ENCODE measurements around the gene OTUD5.

Gene OTUD5

DNA sequence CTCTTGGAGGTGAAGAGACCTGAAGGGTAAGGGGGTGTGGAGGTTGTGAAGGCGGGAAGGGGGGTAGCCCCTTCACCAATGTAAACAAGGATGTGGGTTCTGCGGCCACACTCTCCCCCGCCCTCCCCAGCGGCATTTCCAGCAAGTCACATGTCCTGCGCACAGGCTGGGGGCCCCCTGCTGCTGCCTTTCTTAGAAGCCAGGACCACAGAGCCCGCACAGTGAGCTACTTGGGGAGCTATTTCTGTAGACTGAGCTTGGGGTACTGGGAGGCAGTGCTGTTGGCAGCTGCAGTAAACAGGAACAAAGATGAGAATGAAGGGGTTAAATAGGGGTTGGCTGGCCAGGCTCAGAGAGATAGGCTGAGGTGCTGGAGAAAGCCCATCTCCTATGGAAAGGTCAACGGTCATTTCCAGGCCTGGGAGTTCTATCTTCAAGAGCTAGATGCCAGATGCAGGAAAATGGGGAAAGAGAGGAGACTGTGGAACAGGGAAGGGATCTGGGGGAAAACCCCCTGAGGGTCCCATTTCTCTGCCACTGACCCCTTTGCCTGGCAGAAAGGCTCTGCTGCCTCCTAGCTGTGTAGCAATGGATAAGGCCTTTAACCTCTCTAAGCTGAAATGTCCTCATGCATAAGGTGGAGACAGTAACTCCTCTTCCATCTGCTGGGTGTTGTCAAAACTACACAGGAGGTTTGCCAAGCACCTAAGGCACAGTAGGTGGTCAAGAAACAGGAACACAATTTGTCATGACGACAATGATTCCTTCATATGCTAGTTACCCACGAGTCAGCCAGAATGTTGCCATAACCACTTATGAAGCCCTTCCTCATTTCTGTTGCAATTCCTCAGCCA lies 20.1 kb downstream of the OTUD5 start:
- peak; percentile 48 for DNase-seq (ENCODE audit: low spot score)

DNA sequence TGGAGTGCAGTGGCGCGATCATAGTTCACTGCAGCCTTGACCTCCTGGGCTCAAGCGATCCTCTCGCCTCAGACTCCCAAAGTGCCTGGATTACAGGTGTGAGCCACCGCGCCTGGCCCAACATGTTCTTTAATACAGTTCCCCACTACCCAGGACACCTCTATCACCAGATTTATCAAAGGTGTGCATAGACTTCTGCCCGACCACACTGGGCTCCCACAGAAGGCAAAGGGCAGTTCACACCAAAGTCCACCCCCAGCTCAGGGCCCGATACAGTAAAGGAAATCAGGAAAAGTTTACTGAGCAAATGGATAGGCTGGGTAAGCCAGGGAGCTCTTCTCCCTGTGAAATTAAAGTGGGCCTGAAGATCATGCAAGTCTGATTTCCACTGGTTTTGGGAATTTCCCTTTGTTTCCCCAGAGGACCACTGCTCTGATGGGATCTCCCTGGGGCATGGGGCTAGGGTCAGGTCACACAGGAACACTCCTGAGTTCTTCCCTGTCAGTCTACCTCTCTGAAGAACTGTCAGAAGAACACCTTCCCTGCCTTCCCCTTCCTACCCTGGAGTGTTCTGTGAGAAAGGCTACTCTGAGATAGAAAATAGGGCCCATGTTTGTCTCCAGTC lies 20.9 kb downstream of the OTUD5 start:
- no peak for DNase-seq (ENCODE audit: low spot score)

DNA sequence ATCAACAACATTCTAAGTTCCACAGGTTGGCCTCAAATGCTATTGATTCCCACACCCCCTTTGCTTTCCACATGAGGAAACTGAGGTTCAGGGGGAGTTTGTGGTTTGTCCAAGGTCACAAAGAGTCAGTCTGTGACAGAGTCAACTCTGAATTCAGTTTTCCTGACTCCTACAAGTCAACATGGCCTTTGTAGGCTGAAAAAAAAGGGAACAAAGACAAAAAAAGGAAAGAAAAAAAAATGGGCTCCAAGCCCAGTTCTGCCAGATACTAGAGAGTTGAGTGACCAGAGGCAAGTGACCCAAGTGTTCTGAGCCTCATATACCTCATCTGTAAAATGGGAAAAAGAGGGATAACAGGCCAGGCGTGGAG lies 22.1 kb downstream of the OTUD5 start:
- DNase-seq (ENCODE audit: low spot score) = no peak

DNA sequence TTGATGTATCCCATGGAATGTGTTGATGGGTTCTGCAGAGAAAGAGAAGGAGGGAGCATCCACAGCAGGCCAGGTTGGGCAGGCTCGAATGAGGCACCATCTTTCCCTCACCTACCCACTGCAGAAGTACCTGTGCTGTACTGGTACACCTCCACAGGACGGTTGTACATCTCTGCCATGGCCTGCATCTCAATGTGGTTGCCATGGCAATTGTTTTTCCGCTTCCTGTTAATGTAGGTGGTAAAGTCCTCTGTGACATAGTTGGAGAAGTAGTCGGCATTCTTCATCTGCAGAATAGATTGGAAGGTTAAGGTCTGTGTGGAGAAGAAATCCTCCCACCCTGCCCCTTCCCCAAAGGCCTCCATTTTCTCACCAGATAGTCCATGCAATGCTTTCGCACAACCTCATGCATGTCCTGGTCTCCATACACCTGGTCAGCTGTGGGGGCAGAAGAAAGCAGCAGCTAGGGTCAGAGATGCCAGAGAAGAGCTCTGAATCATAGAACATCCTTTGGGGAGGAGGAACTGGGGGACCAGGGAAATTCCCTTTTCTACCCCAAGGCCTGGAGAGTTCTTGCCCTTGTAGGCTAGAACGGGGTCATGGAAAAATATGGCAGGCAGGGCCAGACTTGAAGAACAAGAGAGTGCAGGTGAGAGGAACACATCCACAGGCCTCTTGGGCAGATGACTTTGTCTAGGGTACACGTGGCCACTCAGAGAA lies 22.7 kb downstream of the OTUD5 start:
- no peak for DNase-seq (ENCODE audit: low spot score)

DNA sequence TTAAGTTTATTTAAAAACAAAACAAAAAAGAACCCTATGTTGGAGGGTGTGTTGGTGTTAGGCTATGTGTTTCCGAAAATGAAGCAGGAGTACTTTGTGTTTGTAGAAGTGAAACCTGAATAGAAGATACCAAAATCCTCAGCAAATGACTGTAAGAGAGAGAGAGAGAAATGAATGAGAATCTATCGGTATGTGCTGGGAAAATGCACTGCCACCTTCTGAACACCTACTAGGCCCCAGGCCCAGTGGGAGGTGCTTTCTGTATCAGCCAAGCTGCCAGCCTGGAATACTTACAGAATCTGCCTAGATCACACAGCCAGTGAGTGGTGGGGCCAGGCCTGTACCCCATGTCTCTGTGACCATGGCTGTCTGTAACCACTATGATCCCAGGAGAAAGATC lies 23.6 kb downstream of the OTUD5 start:
- no peak for DNase-seq (ENCODE audit: low spot score)

DNA sequence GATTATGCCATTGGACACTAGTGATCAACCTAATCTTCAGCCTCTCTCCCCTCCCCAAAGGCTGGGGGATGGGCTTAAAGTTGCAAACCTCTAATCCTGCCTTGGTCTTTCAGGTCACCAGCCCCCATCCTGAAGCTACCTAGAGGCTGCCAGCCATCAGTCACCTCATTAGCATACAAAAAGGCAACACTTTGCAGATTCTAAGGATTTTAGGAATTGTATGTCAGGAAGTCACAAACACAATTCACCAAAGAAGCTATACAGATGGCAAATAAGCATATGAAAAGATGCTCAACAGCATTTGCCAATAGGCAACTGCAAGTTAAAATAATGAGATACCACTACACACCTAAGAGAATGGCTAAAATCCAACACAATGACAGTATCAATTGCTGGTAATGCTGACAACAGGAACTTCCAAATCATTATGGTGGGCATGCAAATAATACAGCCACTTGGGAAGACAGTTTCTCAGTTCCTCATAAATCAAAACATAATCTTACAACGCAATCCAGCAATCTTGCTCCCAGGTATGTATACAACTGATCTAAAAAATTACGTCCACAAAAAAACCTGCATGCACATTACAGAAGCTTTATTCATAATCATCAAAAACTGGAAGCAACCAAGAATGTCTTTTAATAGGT lies 29.5 kb downstream of the OTUD5 start:
- no peak for DNase-seq (ENCODE audit: low spot score)

DNA sequence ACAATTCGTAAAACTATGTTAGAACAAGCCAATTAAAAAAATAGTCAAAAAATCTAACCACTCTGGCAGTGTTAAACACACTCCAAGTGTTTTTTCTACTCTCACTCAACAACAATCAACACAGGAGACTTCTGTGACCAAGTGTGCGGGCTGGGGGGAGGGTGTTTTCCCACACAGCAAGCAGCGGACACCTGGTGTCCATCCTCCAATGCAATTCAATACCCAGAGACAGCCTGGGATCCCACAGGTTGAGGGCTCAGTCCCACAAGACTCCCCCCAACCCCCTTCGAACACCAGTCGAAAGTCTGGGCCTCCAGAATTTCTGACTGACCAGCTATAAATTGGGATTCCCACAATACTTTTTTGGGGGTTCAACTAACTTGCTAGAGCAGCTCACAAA lies 30.3 kb downstream of the OTUD5 start:
- DNase-seq (ENCODE audit: low spot score) = no peak

DNA sequence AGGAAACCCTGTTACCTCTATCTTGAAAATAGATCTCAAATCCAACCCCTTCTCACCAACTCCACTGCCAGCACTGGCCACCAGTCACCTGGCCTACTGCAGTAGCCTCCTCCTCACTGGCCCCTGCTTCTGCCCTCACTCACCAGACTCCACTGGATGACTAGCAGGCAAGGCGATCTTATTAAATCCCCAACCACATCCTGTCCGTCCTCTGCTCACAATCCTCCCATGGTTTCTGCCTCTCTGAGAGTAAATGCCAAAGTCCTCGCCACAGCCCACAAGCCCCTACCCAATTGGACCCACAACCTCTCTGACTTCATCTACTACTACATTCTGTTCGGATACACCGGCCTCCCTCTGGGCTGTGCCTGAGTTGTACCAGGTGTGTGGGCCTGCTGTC lies 33.1 kb downstream of the OTUD5 start:
- no peak for DNase-seq (ENCODE audit: low spot score)

DNA sequence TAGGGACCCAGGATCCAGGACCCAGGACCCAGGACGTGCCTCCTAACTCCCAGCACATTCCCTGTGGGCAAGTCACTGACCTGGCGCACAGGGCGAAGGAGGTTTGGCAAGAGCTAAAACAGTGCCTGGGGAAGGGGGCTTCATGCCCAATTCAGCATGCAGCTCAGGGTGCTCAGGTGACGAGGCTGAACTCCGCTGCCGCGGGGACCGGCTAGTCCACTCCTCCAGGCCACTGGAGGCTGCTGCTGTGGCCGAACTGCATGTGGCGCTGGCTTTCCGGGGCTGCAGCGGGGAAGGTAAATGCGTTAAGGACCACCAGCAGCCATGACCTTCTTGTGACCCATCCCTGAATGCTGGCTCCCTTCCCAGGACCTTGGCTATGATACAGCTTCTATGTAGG lies 33.6 kb downstream of the OTUD5 start:
- no peak for DNase-seq (ENCODE audit: low spot score)

DNA sequence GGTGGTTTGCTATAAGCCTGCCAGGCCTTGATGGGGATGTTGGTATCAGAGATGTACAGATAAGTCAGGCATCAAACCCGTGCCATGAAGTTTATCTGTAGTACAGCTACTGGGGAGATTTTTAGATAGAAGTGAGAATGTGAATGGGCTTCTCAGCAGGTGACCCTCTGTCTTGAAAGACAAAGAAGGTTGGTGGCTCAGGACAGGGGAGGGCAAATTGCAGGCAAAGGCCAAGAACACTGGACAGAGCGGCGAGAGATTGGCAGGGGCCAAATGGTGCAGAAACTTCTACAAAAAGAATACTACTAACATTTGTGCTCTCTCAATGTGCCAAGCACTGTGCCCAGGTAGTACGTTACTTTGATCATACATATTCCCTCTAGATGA lies 36.7 kb downstream of the OTUD5 start:
- DNase-seq (ENCODE audit: low spot score) = no peak

DNA sequence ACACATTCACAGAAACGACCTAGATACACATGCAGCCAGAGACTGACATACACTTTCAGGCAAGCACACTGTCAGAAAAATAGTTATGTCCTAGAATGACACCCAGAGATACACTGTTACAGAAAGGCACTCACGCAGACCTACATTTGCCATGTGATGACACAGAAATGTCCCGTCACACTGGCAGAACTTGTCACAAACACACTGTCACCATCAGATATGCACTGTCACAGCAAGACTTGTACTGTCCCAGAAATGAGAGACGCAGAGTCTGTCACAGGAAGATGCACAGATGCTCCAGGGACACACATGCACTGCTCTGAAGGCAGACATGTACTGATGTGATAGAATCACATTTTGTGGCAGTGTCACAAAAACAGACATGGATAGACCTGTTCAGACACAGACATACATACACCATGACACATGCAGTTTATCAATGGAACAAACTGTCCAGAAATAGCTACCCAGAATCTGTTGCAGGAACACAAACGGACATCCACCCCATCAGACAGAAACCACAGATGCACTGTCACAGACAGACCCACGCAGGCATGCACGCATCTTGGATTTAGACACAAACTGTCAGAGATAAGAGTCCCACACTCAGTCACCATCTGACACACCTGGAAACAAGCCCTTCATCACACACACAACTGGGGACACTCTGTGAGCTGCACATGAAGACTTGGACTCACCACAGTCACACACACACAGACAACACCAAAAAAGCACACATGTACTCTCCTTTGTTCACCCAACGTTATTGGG lies 37.3 kb downstream of the OTUD5 start:
- DNase-seq (ENCODE audit: low spot score) = no peak

DNA sequence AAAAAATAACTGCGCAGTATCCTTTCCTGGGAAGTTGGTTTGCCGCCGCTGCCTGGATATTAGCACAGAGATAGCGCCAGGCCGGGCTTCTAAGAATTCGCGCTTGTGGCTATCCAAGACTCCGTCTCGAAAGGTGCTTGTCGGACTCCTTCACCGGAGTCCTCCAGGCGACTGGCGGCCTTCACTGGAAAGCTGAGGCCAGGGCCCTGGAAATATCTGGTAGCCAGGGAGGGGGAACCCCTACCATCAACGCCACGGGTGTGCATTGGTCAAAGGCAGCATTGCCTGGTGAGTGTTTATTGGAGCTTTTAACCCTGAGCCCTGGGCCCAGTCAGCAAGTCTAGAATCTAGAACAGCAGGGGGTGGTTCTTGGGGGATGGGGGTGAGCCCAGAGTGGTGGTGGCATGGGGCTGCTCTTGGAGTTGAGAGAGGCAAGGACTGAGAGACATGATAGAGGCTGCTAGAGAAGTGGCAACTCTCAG lies 38.0 kb downstream of the OTUD5 start:
- DNase-seq (ENCODE audit: low spot score) = no peak

DNA sequence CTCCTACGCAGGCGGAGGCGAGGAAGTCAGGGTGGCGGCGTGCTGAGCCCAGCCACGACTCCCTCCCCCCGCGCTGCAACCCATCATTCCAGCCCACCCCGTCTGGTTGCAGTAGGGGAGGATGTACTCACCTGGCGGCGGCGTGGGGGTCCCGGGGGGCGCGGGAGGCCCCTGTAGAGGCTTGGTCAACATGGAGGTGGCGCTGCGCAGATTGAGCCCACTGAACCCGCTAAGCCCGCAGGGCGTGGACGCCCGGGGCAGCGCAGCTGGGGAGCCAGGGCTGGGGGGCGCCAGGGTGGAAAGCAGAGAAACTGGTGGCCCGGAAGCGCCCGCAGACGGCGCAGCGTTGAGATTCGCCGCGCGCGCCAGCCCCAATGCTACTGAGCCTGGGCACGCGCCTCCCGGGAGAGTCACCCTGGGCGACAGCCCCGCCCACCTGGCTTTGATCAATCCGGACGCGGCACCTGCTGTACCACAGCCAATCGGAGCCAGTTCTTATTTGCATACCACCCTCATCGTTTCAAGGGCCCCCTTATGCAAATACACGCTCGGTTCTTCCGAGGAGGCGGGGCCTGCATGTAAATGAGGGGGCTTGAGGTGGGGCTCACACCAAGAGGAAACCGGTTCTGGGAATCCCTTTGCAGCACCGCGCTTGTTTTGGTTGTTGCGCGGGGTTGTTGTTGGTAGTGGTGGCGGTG lies 38.6 kb downstream of the OTUD5 start, which contains the start of gene PIM2:
Gene PIM2, minus strand, starts transcription at position 382 of the 698 bp plus-strand sequence. Its CDS starts 190 bp downstream, at position 192.
- DNase-seq (ENCODE audit: low spot score) = peak; percentile 92

DNA sequence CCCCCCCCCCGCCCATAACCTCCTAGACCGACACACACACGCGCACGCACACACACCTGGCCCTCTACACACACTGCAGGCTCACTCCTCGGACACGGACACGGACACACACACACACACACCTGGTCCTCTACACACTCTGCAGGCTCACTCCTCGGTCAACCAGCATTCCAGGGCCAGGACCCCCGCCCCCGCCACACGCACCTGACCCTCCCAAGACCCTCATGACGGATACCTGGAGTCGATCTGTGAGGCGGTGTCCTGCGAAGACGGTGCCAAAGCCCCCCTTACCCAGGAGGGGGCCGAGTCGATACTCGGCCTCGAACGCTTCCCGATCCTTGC lies 39.1 kb downstream of the OTUD5 start:
- no peak for DNase-seq (ENCODE audit: low spot score)

DNA sequence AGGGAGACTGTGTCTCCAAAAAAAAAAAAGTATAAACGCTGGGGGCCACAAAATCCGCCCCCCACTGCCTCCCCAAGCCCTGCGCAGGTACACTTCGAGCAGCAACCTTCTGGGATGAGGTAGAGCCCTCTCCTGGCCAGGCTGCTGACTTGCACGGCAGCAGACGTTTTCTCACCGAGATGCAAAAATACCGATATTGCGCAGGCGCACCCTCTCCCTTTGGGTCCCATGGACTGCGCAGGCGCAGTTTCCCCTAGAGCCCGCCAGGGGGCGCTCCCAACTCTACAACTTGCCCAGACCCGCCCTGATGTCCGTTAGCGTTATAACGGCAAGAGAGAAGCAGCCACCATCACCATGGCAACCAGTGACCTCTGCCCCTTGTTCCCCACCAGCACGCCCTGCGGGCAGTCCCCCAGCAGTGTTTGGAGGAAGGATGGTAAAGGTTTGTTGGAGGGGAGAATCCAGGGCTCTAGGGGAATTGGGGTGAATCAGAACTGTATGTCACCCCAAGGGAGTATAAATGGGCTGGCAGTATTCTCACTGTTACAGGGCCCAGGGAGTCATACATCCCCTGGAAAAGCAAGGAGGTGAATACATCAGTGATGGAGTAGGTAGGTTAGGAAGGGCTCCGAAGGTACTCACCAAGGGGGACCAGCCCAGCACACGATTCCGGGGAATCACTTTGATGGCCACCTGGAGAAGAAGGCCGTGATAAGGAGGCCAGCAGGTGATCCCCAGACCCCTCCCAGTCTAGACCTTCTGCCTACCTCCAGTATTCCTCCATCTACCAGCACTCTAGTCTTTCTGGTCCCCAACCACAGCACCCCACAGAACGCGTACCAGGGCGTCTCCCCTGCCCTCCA lies 40.0 kb downstream of the OTUD5 start:
- peak; percentile 86 for DNase-seq (ENCODE audit: low spot score)

DNA sequence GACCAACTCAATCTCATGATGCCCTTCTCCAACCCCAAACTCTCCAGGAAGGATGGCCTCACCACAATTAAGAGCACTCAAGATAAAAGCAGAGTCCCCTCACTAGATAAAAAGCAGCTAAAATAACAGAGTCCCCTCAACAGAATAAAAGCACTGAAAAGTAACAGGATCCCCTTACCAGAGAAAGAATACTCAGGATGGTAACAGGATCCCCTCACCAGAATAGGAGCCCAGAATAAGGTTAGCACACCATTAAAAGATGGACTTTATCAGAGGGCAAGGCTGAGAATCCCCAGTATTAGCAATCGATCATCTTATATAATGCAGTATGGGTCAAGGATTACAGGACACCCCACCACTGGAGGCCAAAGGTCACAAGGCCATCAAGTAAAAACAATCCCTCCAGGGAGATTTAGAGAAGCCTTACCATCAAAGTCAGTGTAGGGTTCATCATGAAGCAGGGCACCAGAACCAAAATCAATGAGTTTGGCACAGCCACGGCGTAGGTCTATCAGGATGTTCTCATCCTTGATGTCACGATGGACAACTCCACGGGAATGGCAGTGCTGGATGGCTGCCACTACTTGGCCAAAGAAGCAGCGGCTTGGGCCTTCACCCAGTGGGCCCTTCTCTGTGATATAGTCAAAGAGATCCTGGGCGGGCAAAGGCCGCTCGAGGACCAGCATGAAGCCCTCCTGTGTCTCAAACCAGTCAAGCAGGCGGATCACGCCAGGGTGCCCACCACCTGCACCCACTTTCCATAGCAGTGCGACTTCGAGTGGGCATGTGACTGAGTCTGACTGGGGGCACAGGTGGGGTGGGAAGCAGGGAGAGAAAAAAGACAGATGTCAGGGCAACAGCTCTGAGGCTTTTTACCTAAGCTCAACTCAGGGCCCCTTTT lies 42.6 kb downstream of the OTUD5 start:
- no peak for DNase-seq (ENCODE audit: low spot score)

DNA sequence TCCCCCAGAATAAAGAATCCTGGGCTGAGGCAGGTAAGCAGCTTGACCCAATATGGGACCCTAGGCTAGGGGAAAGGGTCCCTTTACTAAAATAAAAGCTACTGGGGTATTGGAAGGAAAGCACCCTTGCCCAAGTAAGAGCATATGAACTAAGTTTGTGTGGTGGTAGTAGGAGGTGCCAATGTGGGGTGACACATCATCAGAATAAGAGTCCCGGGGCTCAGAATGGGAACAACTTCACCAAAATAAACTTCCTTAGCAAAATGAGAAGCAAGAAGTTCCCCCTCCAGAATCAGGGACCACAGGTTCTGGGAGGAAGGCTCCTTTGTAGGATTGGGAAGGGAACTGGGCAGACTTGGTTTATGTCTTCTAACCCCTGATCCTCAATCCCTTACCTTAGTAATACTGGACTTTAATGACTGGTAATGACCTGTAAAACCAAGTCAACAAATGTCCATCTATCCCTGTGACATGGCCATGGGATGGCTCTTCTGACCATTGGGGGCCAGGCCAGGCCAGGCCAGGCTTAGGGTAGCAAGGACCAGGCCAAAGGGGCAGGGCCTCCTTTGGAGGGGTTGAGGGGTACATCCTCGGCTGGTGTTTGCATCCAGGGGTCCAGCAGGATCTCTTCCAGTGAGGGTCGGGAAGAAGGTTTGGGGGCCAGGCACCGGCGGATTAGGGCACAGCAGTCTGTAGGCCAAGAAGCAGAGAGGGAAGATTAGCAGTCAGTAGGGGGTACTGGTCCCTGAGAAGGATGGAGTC lies 43.6 kb downstream of the OTUD5 start:
- no peak for DNase-seq (ENCODE audit: low spot score)
